Small intestine (tissue), 7 donors: Measurements from ENCODE around the gene EHD3. TPM values are rescaled to one million over a fixed set of nuclear protein-coding genes. Genes with fewer than 3 reads are reported as not detected.

Source experiments
- DNase-seq, 2 donors: peaks; one replicate each; pipeline versions ENCODE4 v3.0.0 to v3.0.0-alpha.2; 2013
- FAIRE-seq: peaks from 2 replicates; lab custom pipeline; 2012; peaks lifted over from hg19 to GRCh38; lab: Jason Lieb, UNC
- H3K27ac ChIP-seq, 3 donors: one replicate each; pipeline ENCODE4 v1.5.1; 2013; ENCODE audit warnings: low read length in 2 of 3, mild to moderate bottlenecking in 2 of 3, control low read depth in 1 of 3, inconsistent platforms in 1 of 3, low read depth in 1 of 3, moderate library complexity in 1 of 3
- H3K27me3 ChIP-seq, 3 donors: one replicate each; pipeline ENCODE4 v1.6.1; 2013; ENCODE audit warnings: low read length in 3 of 3, inconsistent platforms in 1 of 3; ENCODE audit not compliant: control insufficient read depth in 3 of 3, insufficient read depth in 3 of 3
- H3K36me3 ChIP-seq, 3 donors: one replicate each; pipeline ENCODE4 v1.6.1; 2013; ENCODE audit warnings: low read length in 3 of 3, inconsistent platforms in 1 of 3, low read depth in 1 of 3, mild to moderate bottlenecking in 1 of 3, moderate library complexity in 1 of 3; ENCODE audit not compliant: control insufficient read depth in 3 of 3, insufficient read depth in 2 of 3
- H3K4me1 ChIP-seq, 3 donors: one replicate each; pipeline ENCODE4 v1.6.1; 2013; ENCODE audit warnings: low read length in 2 of 3, inconsistent platforms in 1 of 3, low read depth in 1 of 3, mild to moderate bottlenecking in 1 of 3, moderate library complexity in 1 of 3; ENCODE audit not compliant: control insufficient read depth in 3 of 3, insufficient read depth in 2 of 3
- H3K4me3 ChIP-seq, 3 donors: one replicate each; pipeline ENCODE4 v1.5.1; 2013; ENCODE audit warnings: low read length in 3 of 3, control low read depth in 1 of 3, inconsistent platforms in 1 of 3, low read depth in 1 of 3, mild to moderate bottlenecking in 1 of 3, moderate library complexity in 1 of 3
- H3K9me3 ChIP-seq, 2 donors: one replicate each; pipeline ENCODE4 v1.6.1; 2013; ENCODE audit warnings: low read depth in 1 of 2, low read length in 1 of 2; ENCODE audit not compliant: control insufficient read depth in 2 of 2, insufficient read depth in 1 of 2
- WGBS, 3 donors: extraction: QIAGEN DNeasy Blood & Tissue Kit; methylation state at CpG; one replicate each; pipeline ENCODE4 v1.1.7; 2013; 5-methylcytosine and 5-hydroxymethylcytosine counted together
- polyA plus RNA-seq, 4 donors: library from polyadenylated mRNA; stranded (reverse) in 3 of 4; unstranded in 1 of 4; fragments of 200-250 nt in 3 of 4; fragments of 120-200 nt in 1 of 4; gene quantifications; one replicate each; pipeline versions ENCODE4 v1.2.1 to v1.2.3, GENCODE V29; 2013
- donor health status: healthy with polysubstance abuse.
- donor health status: control.
- donor health status: control.
- donor health status: Bipolar disorder and iron deficiency.
- donor health status: healthy.

The EHD3 gene
- polyA plus RNA-seq, 4 donors: 0.22 to 2.7 (median 1.9) TPM

DNA sequence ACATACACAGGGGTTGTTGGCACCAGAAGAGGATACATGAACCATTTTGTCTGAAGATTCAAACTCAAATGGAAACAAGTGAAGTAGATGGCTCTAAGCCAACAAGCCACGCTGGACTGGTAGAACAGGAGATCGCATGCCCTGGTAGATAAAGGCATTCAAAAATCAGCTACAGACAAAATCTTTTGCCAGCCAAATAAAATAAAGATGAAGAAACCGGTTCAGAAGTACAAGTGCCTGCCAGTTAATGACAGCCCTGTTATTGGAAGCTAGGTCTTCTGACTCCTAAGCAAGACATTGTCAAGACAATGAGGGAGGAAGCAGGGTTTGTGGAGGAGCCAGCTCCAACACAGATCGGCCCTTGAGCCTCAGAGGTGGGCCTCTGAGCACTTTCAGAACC lies 52.3 kb downstream of the EHD3 start:
- no peaks in the 10 kb centered on the region for H3K27me3 ChIP-seq
- no peak for DNase-seq
- no peaks in the 10 kb centered on the region for H3K4me1 ChIP-seq
- H3K4me3 ChIP-seq: no peak overlapping the region
- no peaks in the 10 kb centered on the region for H3K36me3 ChIP-seq
- H3K27ac ChIP-seq: no peak overlapping the region
- 68 to 82% (median 78%) methylated on average over 4 of the region's 4 CpGs for WGBS, 3 donors
- no peaks in the 10 kb centered on the region for H3K9me3 ChIP-seq
- no peak for FAIRE-seq

DNA sequence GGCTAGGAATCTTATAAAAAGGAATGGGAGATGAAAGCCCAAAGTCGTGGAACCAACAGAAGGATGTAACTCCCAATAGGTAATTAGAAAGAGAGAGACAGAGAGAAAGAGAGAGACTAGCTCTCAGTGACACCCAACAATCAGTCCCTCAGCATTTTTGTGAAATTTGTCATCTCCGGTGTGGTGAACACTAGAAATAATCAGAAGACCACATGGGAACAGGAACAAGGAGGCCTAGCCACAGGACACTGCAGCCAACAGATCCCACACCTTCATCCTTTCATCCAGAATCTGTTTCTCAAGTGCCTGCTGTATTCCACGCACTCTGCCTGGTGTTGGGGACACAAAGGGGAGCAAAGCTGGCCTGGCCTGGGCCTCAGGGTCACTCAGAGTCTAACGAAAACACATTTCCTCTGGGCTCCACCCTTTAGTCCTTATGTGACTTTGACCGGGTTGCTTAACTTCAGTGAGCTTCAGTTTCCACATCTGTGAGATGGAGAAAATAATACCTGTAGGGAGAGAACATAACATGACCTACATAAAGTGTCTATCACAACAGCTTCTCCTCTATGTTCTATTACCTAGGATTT lies 53.1 kb downstream of the EHD3 start:
- H3K4me3 ChIP-seq: no peak overlapping the region
- no peaks in the 10 kb centered on the region for H3K4me1 ChIP-seq
- DNase-seq: peak in 1 of 2 donors; percentile 31
- H3K27me3 ChIP-seq: no peaks in the 10 kb centered on the region
- no peak overlapping the region for H3K27ac ChIP-seq
- 77 to 82% (median 79%) methylated on average over 5 of the region's 5 CpGs for WGBS, 3 donors
- FAIRE-seq: no peak
- no peaks in the 10 kb centered on the region for H3K9me3 ChIP-seq
- H3K36me3 ChIP-seq: no peaks in the 10 kb centered on the region

DNA sequence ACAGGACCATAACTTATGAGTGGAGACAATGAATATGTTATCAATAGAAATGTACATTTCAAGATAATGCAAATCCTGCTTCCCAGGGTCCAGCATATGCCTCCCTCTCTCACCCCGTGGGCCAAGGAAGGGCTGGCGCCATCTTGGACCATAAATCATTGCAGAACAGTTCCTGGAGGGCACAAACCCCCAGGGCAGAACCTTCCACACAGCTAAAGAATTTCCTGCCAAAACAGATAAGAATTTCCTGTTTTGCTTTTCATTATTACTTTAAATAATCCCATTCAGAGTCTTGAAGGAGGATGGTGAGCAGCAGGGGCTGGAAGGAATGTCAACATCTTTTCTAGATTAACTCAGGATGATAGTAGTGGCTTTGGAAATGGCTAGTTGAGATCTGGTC lies 53.7 kb downstream of the EHD3 start:
- no peak overlapping the region for H3K27ac ChIP-seq
- no peak for FAIRE-seq
- H3K4me1 ChIP-seq: no peaks in the 10 kb centered on the region
- no peaks in the 10 kb centered on the region for H3K36me3 ChIP-seq
- WGBS, 3 donors: 57 to 75% (median 64%) methylated on average over 2 of the region's 2 CpGs
- no peak overlapping the region for H3K4me3 ChIP-seq
- no peak for DNase-seq
- no peaks in the 10 kb centered on the region for H3K27me3 ChIP-seq
- H3K9me3 ChIP-seq: peaks cover 0 to 2% of the 10 kb centered on the region in 2 donors

DNA sequence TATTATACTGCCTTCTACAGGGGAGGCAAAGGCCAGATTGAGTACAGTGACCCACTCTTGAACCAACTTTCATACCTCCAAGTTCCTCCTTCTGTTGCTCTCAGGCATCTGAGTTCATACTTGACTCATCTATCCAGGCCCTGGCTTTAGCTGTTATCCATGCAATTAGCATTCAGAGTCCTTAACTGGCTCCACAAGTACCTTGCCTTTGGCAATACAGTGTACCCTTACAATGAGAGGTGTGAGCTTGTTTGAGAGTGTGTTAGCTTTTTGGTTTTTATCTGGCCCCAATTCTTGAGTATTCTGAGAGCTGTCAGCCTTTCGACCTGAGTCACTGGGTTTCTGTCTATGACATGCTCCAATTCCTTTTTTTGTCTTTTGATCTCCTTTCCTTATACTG lies 60.2 kb downstream of the EHD3 start:
- Histone ChIP-seq H3K27ac (no peak overlapping the region), H3K4me3 (no peak overlapping the region), H3K9me3 (peaks cover 0 to 2% of the 10 kb centered on the region in 2 donors), H3K36me3 (no peaks in the 10 kb centered on the region), H3K4me1 (no peaks in the 10 kb centered on the region), H3K27me3 (no peaks in the 10 kb centered on the region)
- no peak for FAIRE-seq
- 83 to 95% (median 92%) methylated on average over 1 of the region's 1 CpG for WGBS, 3 donors
- no peak for DNase-seq

DNA sequence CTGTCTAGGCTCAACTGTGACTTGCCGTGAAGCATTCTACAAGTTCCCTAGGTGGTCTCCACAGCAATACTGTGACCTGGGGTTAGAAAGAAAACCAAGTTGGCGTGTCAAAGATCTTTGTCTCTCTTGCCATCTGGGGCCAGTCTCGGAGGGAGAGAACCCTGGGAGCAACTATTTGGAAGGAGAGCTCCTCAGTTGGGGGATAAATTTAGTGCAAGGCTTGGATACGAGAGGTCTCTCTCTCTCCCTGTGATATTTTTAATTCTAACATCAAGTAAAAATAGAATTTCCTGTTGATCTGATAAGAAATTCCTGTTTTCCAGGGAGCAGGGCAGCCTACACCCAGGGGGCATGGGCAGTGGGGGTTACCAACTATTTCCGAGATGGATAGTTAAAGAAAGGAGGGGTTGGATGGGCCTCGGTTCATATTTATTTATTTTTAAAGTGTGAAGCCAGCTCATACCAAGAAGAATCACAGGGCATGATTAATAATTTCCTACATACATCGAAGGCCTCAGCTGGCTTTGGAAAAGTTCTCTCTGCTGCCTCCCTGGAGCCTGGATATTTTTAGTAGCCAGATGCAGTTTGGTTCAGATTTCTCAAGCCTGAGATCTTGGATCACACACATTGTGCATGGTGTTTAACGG lies 62.8 kb downstream of the EHD3 start:
- Histone ChIP-seq H3K36me3 (no peaks in the 10 kb centered on the region), H3K4me1 (no peaks in the 10 kb centered on the region), H3K9me3 (peaks cover 0 to 2% of the 10 kb centered on the region in 2 donors), H3K27ac (no peak overlapping the region), H3K4me3 (no peak overlapping the region), H3K27me3 (no peaks in the 10 kb centered on the region)
- FAIRE-seq: no peak
- DNase-seq: no peak
- WGBS, 3 donors: 73 to 87% (median 82%) methylated on average over 8 of the region's 8 CpGs

DNA sequence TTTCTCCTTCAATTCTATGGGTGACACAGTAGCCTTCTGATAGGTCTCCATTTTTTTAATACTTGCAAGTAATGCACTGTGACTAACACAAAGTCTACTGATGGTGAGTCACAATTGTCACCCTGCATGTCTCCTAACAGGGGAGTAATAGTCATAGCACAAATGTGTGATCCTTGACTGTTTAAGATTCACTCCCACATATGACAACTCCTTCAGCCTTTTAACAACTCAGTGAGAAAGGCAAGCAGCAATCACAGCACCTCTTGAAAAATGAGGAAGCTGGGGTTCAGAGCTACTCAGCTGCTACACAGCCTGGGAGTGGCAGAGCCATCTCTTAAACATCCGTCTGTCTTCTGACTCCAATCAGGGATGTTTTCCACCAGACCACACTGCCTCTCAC lies 63.8 kb downstream of the EHD3 start:
- H3K4me3 ChIP-seq: no peak overlapping the region
- H3K4me1 ChIP-seq: no peaks in the 10 kb centered on the region
- no peaks in the 10 kb centered on the region for H3K9me3 ChIP-seq
- no peaks in the 10 kb centered on the region for H3K36me3 ChIP-seq
- no peaks in the 10 kb centered on the region for H3K27me3 ChIP-seq
- FAIRE-seq (no peak), DNase-seq (no peak)
- no peak overlapping the region for H3K27ac ChIP-seq
- WGBS, 3 donors: 47 to 69% (median 57%) methylated on average over 1 of the region's 1 CpG

DNA sequence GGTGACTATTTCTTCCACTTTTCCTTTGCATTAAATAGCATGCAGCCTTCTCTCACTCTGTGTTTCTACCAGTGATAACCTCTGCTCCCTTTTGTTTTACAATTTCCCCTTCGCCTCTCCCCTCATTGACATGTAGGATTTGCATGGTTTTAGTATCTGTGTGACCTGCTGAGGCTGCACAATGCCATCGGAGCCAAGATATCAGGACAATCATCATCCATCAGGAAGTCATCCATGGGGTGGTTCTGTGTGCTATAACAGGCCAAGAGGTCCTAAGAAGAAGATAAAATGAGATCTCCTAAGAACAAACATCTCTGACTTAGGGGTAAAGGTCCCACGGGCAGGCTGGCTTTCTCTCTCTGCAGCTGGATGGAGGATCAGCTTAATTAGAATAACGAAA lies 65.6 kb downstream of the EHD3 start:
- Histone ChIP-seq H3K27ac (no peak overlapping the region), H3K27me3 (no peaks in the 10 kb centered on the region), H3K36me3 (no peaks in the 10 kb centered on the region), H3K9me3 (no peaks in the 10 kb centered on the region), H3K4me3 (no peak overlapping the region), H3K4me1 (no peaks in the 10 kb centered on the region)
- WGBS, 3 donors: 41 to 54% (median 52%) methylated on average over 4 of the region's 4 CpGs
- DNase-seq (no peak), FAIRE-seq (no peak)

DNA sequence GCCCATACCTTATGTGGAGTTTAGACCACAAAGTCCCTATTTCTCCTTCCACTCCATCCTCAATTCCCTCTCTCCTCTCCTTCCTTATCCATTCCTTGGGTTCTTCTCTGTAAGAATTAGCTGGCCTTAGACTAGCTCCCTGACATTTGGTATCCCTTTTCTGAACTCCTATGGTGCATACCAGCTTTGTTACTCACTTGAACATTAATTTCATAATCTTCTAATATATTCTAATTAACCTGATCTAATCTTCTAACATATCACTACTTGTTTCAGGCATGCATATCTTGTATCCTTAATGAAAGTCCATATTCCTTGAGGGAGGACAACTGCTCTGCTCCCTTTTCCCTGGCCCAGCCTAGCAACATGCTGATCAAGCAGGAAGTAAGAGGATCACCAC lies 66.4 kb downstream of the EHD3 start:
- H3K4me3 ChIP-seq: no peak overlapping the region
- FAIRE-seq: no peak
- no peaks in the 10 kb centered on the region for H3K9me3 ChIP-seq

More for the DNA sequence above, 66.4 kb downstream of the EHD3 start:
- DNase-seq: no peak
- Histone ChIP-seq H3K27ac (no peak overlapping the region), H3K27me3 (no peaks in the 10 kb centered on the region), H3K4me1 (no peaks in the 10 kb centered on the region), H3K36me3 (no peaks in the 10 kb centered on the region)
